Tibial nerve (tissue), 3 donors: ENCODE data around the gene NFAT5.

ENCODE experiments used
- POLR2A ChIP-seq, 2 donors: fragments of 450-650 bp; IDR thresholded peaks; one replicate each; pipeline ENCODE4 v1.6.1; 2017; ENCODE audit warnings: antibody characterized with exemption in 2 of 2, mild to moderate bottlenecking in 2 of 2, moderate library complexity in 2 of 2
- TF ChIP-seq, protein P1 (sequence below), 5 experiments: fragments of 200-600 bp in 3 of 5; fragments of 450-650 bp in 2 of 5; sonication (generic) in 3 of 5; IDR thresholded peaks; one replicate each; pipeline ENCODE4 v1.5.1; 2016 to 2019; ENCODE audit warnings: antibody characterized with exemption in 5 of 5, mild to moderate bottlenecking in 3 of 5, moderate library complexity in 2 of 5

DNA sequence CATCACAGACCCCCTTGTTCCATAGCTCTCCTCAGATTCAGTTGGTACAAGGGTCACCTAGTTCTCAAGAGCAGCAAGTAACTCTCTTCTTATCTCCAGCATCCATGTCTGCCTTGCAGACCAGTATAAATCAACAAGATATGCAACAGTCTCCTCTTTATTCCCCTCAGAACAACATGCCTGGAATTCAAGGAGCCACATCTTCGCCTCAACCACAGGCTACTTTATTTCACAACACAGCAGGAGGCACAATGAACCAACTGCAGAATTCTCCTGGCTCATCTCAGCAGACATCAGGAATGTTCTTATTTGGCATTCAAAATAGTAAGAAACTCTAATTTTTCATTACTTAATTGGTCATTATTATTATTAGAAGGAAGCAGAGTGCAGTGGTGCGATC is 128.2 kb downstream of the NFAT5 start:
- no peak for TF ChIP-seq POLR2A (IDR thresholded peaks at IDR 0.05)
- TF ChIP-seq, protein P1, sequence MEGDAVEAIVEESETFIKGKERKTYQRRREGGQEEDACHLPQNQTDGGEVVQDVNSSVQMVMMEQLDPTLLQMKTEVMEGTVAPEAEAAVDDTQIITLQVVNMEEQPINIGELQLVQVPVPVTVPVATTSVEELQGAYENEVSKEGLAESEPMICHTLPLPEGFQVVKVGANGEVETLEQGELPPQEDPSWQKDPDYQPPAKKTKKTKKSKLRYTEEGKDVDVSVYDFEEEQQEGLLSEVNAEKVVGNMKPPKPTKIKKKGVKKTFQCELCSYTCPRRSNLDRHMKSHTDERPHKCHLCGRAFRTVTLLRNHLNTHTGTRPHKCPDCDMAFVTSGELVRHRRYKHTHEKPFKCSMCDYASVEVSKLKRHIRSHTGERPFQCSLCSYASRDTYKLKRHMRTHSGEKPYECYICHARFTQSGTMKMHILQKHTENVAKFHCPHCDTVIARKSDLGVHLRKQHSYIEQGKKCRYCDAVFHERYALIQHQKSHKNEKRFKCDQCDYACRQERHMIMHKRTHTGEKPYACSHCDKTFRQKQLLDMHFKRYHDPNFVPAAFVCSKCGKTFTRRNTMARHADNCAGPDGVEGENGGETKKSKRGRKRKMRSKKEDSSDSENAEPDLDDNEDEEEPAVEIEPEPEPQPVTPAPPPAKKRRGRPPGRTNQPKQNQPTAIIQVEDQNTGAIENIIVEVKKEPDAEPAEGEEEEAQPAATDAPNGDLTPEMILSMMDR (IDR thresholded peaks at IDR 0.05): no peak
